GM12878 (cell line): Measurements from ENCODE around the gene OR4S1. TPM values are rescaled to one million over a fixed set of nuclear protein-coding genes. Genes with fewer than 3 reads are reported as not detected.
"Not testable (repeated sequence)": the region's sequence is repeated elsewhere in the genome, so short reads cannot be mapped to it uniquely, and the experiment has no call there.

Experiments
- ATAC-seq: fragments of 200-7000 bp; cut with Tn5 transposase; 3 replicates; pipeline ENCODE4 v1.9.1; 2020; ENCODE audit warnings: mild to moderate bottlenecking, moderate library complexity
- BruUV-seq: library from RNA; stranded (reverse); fragments of 400-500 nt; replicated peaks from 2 replicates; lab custom pipeline; 2021; lab: Mats Ljungman, UMichigan
- CTCF ChIA-PET: fragments of 300-600 bp; sonication (Branson Sonifier 250); formaldehyde crosslinking; extraction: SDS; loops from one replicate; lab custom pipeline; 2021; ENCODE audit warnings: inconsistent platforms; lab: Yijun Ruan, JAX
- POLR2A ChIA-PET: fragments of 350-600 bp; formaldehyde crosslinking; extraction: SDS; loops from one replicate; lab custom pipeline; 2021; ENCODE audit warnings: inconsistent platforms; lab: Charles Lee
- RAD21 ChIA-PET: fragments of 300-600 bp; sonication (Branson Sonifier 250); formaldehyde crosslinking; loops from one replicate; lab custom pipeline; 2023; ENCODE audit warnings: antibody characterized with exemption; ENCODE audit not compliant: unreplicated experiment; lab: Charles Lee
- SMC1A ChIA-PET: fragments of 300-600 bp; sonication (Branson Sonifier 250); formaldehyde crosslinking; loops from one replicate; lab custom pipeline; 2023; ENCODE audit not compliant: unreplicated experiment, uncharacterized antibody; lab: Charles Lee
- DNase-seq: peaks from one replicate; pipeline ENCODE4 v3.0.0-alpha.2; 2011; ENCODE audit warnings: low read depth, low spot score
- FAIRE-seq: peaks from 3 replicates; lab custom pipeline; 2011; peaks lifted over from hg19 to GRCh38; lab: Jason Lieb, UNC
- H2AFZ ChIP-seq: 2 replicates; pipeline ENCODE4 v1.6.0; 2011; ENCODE audit warnings: low read depth, low read length, control low read depth; ENCODE audit not compliant: control insufficient read depth
- H3K27ac ChIP-seq: 2 replicates; pipeline ENCODE4 v1.5.1; 2011; ENCODE audit warnings: control low read depth; ENCODE audit not compliant: control insufficient read depth, insufficient read depth
- H3K27me3 ChIP-seq, 2 experiments: replicated peaks in 1 of 2; 2 replicates each; pipeline versions ENCODE4 v1.6.0 to v1.6.1; 2011; ENCODE audit warnings: low read length in 1 of 2; ENCODE audit not compliant: control insufficient read depth in 2 of 2, insufficient read depth in 2 of 2
- H3K36me3 ChIP-seq, 2 experiments: 2 replicates each; pipeline ENCODE4 v1.5.1; 2011; ENCODE audit warnings: low read length in 1 of 2; ENCODE audit not compliant: control insufficient read depth in 2 of 2, insufficient read depth in 2 of 2
- H3K4me1 ChIP-seq: 2 replicates; pipeline ENCODE4 v1.6.1; 2011; ENCODE audit warnings: mild to moderate bottlenecking, low read length, moderate library complexity, mixed read lengths; ENCODE audit not compliant: control insufficient read depth, insufficient read depth
- H3K4me2 ChIP-seq: 2 replicates; pipeline ENCODE4 v1.6.0; 2011; ENCODE audit warnings: control low read depth; ENCODE audit not compliant: control insufficient read depth, insufficient read depth
- H3K4me3 ChIP-seq: fragments of 200-600 bp; sonication (generic); 2 replicates; pipeline ENCODE4 v1.5.1; 2016
- H3K79me2 ChIP-seq: 2 replicates; pipeline ENCODE4 v1.6.0; 2011; ENCODE audit warnings: low read length; ENCODE audit not compliant: control insufficient read depth, insufficient read depth
- H3K9ac ChIP-seq: 2 replicates; pipeline ENCODE4 v1.8.0; 2011; ENCODE audit warnings: low read length, control low read depth, mixed read lengths; ENCODE audit not compliant: control insufficient read depth, insufficient read depth
- H3K9me3 ChIP-seq: replicated peaks from 3 replicates; pipeline ENCODE4 v1.5.1; 2011; ENCODE audit warnings: mild to moderate bottlenecking, low read length; ENCODE audit not compliant: control insufficient read depth, insufficient read depth
- H4K20me1 ChIP-seq: 2 replicates; pipeline ENCODE4 v1.6.0; 2011; ENCODE audit not compliant: control insufficient read depth, insufficient read depth
- BMI1 ChIP-seq: fragments of 450-650 bp; IDR thresholded peaks from 2 replicates; pipeline ENCODE4 v1.6.1; 2016; ENCODE audit warnings: mild to moderate bottlenecking, moderate library complexity, borderline replicate concordance
- E2F4 ChIP-seq: IDR thresholded peaks from 2 replicates; pipeline ENCODE4 v1.6.1; 2012; ENCODE audit warnings: low read depth, low read length, improper control_type of control experiment
- RELA ChIP-seq: fragments of 450-650 bp; IDR thresholded peaks from 2 replicates; pipeline ENCODE4 v1.8.0; 2014; ENCODE audit warnings: borderline replicate concordance; ENCODE audit not compliant: partially characterized antibody
- WGBS: methylation state at CpG from one replicate; pipeline ENCODE4 v1.1.6; 2016; ENCODE audit warnings: low lambda C conversion rate; ENCODE audit not compliant: insufficient replicate concordance, insufficient coverage; ENCODE audit errors: missing lambda C conversion rate; 5-methylcytosine and 5-hydroxymethylcytosine counted together
- in situ Hi-C: fragments of 300-500 bp; cut with MboI; formaldehyde crosslinking; loops from 9 replicates; pipeline ENCODE4 v1.14.3; 2018; ENCODE audit warnings: mixed read lengths
- intact Hi-C: fragments of 100-400 bp; cut with micrococcal nuclease; formaldehyde crosslinking; loops from one replicate; pipeline ENCODE4 v1.14.2; 2022; ENCODE audit not compliant: unreplicated experiment
- polyA plus RNA-seq, 11 experiments: library from polyadenylated mRNA; depleted of rRNA in 4 of 11; unstranded in 6 of 11; stranded (reverse) in 5 of 11; fragments of >200 nt; fragmentation: Nextera tagmentation in 4 of 11; fragmentation: Illumina TruSeq in 1 of 11; extraction: Ambion mirVana in 4 of 11; extraction: Trizol in 1 of 11; gene quantifications; 1 replicate in 1 of 11; 2 replicates in 10 of 11; pipeline versions ENCODE4 v1.2.1 to v1.2.3, GENCODE V29; 2011 to 2016; ENCODE audit warnings: inconsistent platforms in 2 of 11, missing spikeins in 2 of 11, low read depth in 1 of 11
- total RNA-seq, 4 experiments: library from RNA; depleted of rRNA in 3 of 4; stranded (reverse); fragments of >200 nt in 3 of 4; fragmentation: Illumina TruSeq in 1 of 4; extraction: Trizol in 1 of 4; gene quantifications; 2 replicates each; pipeline versions ENCODE4 v1.2.1 to v1.2.3, GENCODE V29; 2013 to 2021

OR4S1 gene
- total and polyA plus RNA-seq, 10 of the 15 experiments (the other 5 are each of a cell fraction or from before 2014, with no cell fraction given) = not detected

- TF ChIP-seq E2F4 (no peak), RELA (no peak), BMI1 (no peak)
- TF ChIP-seq, all 136 proteins: peak for 4
Measured at GRCh38 chr11:48307760-48308386, 1.9 kb downstream of the OR4S1 start (continued).

- not testable (repeated sequence) for ATAC-seq
Measured at GRCh38 chr11:48313590-48313989, 7.6 kb downstream of the OR4S1 start.

GRCh38 chr11:48319813-48320212 is 13.8 kb downstream of the OR4S1 start:
- DNase-seq, POLR2A ChIA-PET, H3K4me2 ChIP-seq, SMC1A ChIA-PET, H3K36me3 ChIP-seq, CTCF ChIA-PET, intact Hi-C loops, H3K4me1 ChIP-seq, ATAC-seq, H3K9ac ChIP-seq, H2AFZ ChIP-seq, BruUV-seq, RAD21 ChIA-PET, H3K79me2 ChIP-seq, FAIRE-seq, H3K27me3 ChIP-seq, H3K9me3 ChIP-seq, H3K27ac ChIP-seq, H4K20me1 ChIP-seq, H3K4me3 ChIP-seq: not testable (repeated sequence)
- WGBS = 7% methylated on average over 2 of the region's 2 CpGs
- in situ Hi-C loops = loop anchor here (25.0 kb wide), 1 partner anchor 383 kb away; no protein-coding TSS in a partner anchor

More at GRCh38 chr11:48313590-48313989, 7.6 kb downstream of the OR4S1 start:
- H3K27me3 ChIP-seq, CTCF ChIA-PET, intact Hi-C loops, H3K4me2 ChIP-seq, H3K27ac ChIP-seq, H2AFZ ChIP-seq, FAIRE-seq, DNase-seq, SMC1A ChIA-PET, H3K36me3 ChIP-seq, H3K4me3 ChIP-seq, H3K9me3 ChIP-seq, RAD21 ChIA-PET, H4K20me1 ChIP-seq, H3K9ac ChIP-seq, H3K4me1 ChIP-seq, BruUV-seq, H3K79me2 ChIP-seq, POLR2A ChIA-PET: not testable (repeated sequence)
- WGBS = 0% methylated on average over 2 of the region's 2 CpGs
- in situ Hi-C loops = loop anchor here (25.0 kb wide), 1 partner anchor 376 kb away; no protein-coding TSS in a partner anchor

GRCh38 chr11:48324620-48325019 is 18.6 kb downstream of the OR4S1 start, which contains the start of gene OR4C3:
Gene OR4C3 (plus strand): TSS chr11:48324920. CDS start chr11:48325022, 102 bp downstream.
- H3K9ac ChIP-seq, CTCF ChIA-PET: not testable (repeated sequence)
- in situ Hi-C loops = loop anchor here (25.0 kb wide), 1 partner anchor 387 kb away; no protein-coding TSS in a partner anchor

More at GRCh38 chr11:48324620-48325019, 18.6 kb downstream of the OR4S1 start, which contains the start of gene OR4C3:
- H3K4me3 ChIP-seq, H3K27me3 ChIP-seq, SMC1A ChIA-PET, H2AFZ ChIP-seq, FAIRE-seq, ATAC-seq, H3K4me2 ChIP-seq, H3K79me2 ChIP-seq, intact Hi-C loops, POLR2A ChIA-PET, H3K36me3 ChIP-seq, BruUV-seq, H3K27ac ChIP-seq, H3K9me3 ChIP-seq, H3K4me1 ChIP-seq, RAD21 ChIA-PET, H4K20me1 ChIP-seq, DNase-seq: not testable (repeated sequence)
